NT2/D1 (cell line): ENCODE measurements around the gene PRKCQ.

Experiments used
- DNase-seq: peaks from one replicate; pipeline ENCODE4 v3.0.0-alpha.2; 2011; ENCODE audit warnings: low read depth, low spot score
- H3K27me3 ChIP-seq: 2 replicates; pipeline ENCODE4 v1.6.0; 2011; ENCODE audit warnings: mild to moderate bottlenecking; ENCODE audit not compliant: insufficient read length, insufficient read depth
- H3K36me3 ChIP-seq: 2 replicates; pipeline ENCODE4 v1.6.1; 2011; ENCODE audit warnings: mild to moderate bottlenecking, low read length, mixed read lengths; ENCODE audit not compliant: insufficient read depth, insufficient read length
- H3K4me1 ChIP-seq: 2 replicates; pipeline ENCODE4 v1.5.1; 2011; ENCODE audit not compliant: insufficient read depth, insufficient read length
- H3K4me3 ChIP-seq: 2 replicates; pipeline ENCODE4 v1.5.1; 2011; ENCODE audit warnings: low read depth; ENCODE audit not compliant: insufficient read length
- H3K9ac ChIP-seq: 2 replicates; pipeline ENCODE4 v1.6.0; 2011; ENCODE audit warnings: low read depth; ENCODE audit not compliant: insufficient read length
- H3K9me3 ChIP-seq: 2 replicates; pipeline ENCODE4 v1.5.1; 2011; ENCODE audit warnings: mild to moderate bottlenecking, low read length; ENCODE audit not compliant: insufficient read depth
- SUZ12 ChIP-seq: IDR thresholded peaks from 2 replicates; pipeline ENCODE4 v1.6.1; 2011; ENCODE audit not compliant: insufficient read length, insufficient read depth; ENCODE audit errors: extremely low read depth
- YY1 ChIP-seq: IDR thresholded peaks from 2 replicates; pipeline ENCODE4 v1.6.1; 2011; ENCODE audit not compliant: insufficient read length, insufficient read depth
- ZNF274 ChIP-seq: IDR thresholded peaks from 2 replicates; pipeline ENCODE4 v1.6.1; 2011; ENCODE audit warnings: mild to moderate bottlenecking, low read depth, low read length

Gene PRKCQ

GRCh38 chr10:6602700-6603084, 22.6 kb upstream of the PRKCQ start:
- H3K9ac ChIP-seq = no peak overlapping the region
- no peaks in the 10 kb centered on the region for H3K27me3 ChIP-seq
- TF ChIP-seq SUZ12 (no peak), YY1 (no peak), ZNF274 (no peak)
- no peaks in the 10 kb centered on the region for H3K36me3 ChIP-seq
- peaks cover 2% of the 10 kb centered on the region for H3K4me1 ChIP-seq
- H3K4me3 ChIP-seq = no peak overlapping the region
- no peak for DNase-seq
- H3K9me3 ChIP-seq = no peaks in the 10 kb centered on the region; the same call in 1 of the 2 replicates

GRCh38 chr10:6602026-6602699, 22.1 kb upstream of the PRKCQ start:
- no peaks in the 10 kb centered on the region for H3K27me3 ChIP-seq
- H3K36me3 ChIP-seq = no peaks in the 10 kb centered on the region
- no peak overlapping the region for H3K4me3 ChIP-seq
- no peak overlapping the region for H3K9ac ChIP-seq
- H3K9me3 ChIP-seq = no peaks in the 10 kb centered on the region; the same call in 1 of the 2 replicates
- TF ChIP-seq ZNF274 (no peak), SUZ12 (no peak), YY1 (no peak)
- no peak for DNase-seq
- peaks cover 2% of the 10 kb centered on the region for H3K4me1 ChIP-seq

DNA sequence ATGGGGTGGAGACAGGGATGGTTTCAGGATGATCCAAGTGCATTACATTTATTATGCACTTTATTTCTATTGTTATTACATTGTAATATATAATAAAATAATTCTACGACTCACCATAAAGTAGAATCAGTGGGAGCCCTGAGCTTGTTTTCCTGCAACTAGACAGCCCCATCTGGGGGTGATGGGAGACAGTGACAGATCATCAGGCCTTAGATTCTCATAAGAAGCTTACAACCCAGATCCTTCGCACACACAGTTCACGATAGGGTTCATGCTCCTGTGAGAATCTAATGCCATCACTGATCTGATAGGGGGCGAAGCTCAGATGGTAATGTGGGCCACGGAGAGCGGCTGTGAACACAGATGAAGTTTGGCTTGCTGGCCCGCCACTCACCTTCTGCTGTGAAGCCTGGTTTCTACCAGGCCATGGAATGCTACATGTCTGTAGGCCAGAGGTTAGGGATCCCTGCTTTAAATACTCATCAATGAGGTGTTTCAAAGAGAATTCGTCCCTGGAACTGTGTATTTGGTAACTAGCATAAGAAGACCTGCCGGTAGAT, 21.2 kb upstream of the PRKCQ start:
- TF ChIP-seq SUZ12 = no peak
- TF ChIP-seq ZNF274 = no peak
- TF ChIP-seq YY1 = no peak

GRCh38 chr10:6600224-6600987, 20.3 kb upstream of the PRKCQ start:
- Histone ChIP-seq H3K27me3 (no peaks in the 10 kb centered on the region), H3K4me1 (peaks cover 2% of the 10 kb centered on the region), H3K36me3 (no peaks in the 10 kb centered on the region)

More for the DNA sequence above, 21.2 kb upstream of the PRKCQ start:
- DNase-seq = no peak
- Histone ChIP-seq H3K4me1 (peaks cover 2% of the 10 kb centered on the region), H3K9me3 (no peaks in the 10 kb centered on the region; the same call in 1 of the 2 replicates), H3K4me3 (no peak overlapping the region), H3K36me3 (no peaks in the 10 kb centered on the region), H3K9ac (no peak overlapping the region), H3K27me3 (no peaks in the 10 kb centered on the region)

DNA sequence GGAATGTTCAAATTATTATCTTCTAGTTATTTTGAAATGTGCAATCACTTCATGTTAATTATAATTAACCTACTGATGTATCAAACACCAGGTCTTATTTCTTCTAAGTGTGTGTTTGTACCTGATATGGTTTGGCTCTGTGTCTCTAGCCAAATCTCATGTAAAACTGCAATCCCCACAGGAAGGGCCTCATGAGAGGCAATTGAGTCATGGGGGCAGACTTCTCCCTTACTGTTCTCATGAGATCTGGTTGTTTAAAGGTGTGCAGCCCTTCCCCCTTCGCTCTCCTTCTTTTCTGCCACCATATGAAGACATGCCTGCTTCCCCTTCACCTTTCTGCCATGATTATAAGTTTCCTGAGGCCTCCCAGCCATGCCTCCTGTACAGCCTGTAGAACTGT, 18.6 kb upstream of the PRKCQ start:
- no peak for DNase-seq
- no peak overlapping the region for H3K9ac ChIP-seq
- no peak overlapping the region for H3K4me3 ChIP-seq
- H3K36me3 ChIP-seq = no peaks in the 10 kb centered on the region
- no peaks in the 10 kb centered on the region for H3K27me3 ChIP-seq
- TF ChIP-seq YY1 (no peak), ZNF274 (no peak), SUZ12 (no peak)
- H3K4me1 ChIP-seq = peaks cover 2% of the 10 kb centered on the region
- H3K9me3 ChIP-seq = no peaks in the 10 kb centered on the region; the same call in 1 of the 2 replicates

More at GRCh38 chr10:6600224-6600987, 20.3 kb upstream of the PRKCQ start:
- DNase-seq = no peak
- H3K4me3 ChIP-seq = no peak overlapping the region
- no peak overlapping the region for H3K9ac ChIP-seq
- H3K9me3 ChIP-seq = no peaks in the 10 kb centered on the region; the same call in 1 of the 2 replicates
- TF ChIP-seq SUZ12 (no peak), YY1 (no peak), ZNF274 (no peak)

- H3K4me3 ChIP-seq = no peak overlapping the region
- DNase-seq = no peak
- no peaks in the 10 kb centered on the region for H3K4me1 ChIP-seq
Observed at GRCh38 chr10:6597478-6597877, 17.4 kb upstream of the PRKCQ start.

DNA sequence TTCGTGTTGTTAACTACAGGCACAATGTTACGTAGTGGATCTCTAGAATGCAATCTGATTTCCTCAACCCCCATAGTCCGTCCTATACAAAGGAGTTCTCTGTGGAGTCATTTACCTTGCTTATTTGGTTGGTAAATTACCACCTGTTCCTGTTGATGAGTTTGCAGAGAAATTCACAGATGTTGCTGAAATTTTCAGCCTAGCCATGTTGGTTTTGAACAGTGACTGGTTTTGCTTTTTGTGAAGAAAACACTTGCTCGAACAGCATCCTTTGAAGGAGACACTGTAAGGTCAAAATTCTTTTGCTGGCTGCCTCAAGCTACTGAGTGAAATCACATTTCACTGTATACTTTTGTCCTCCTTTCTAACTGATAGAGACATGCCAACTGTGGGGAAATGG, 15.4 kb upstream of the PRKCQ start:
- Histone ChIP-seq H3K4me1 (no peaks in the 10 kb centered on the region), H3K9ac (no peak overlapping the region), H3K9me3 (no peaks in the 10 kb centered on the region; the same call in 1 of the 2 replicates), H3K4me3 (no peak overlapping the region), H3K27me3 (no peaks in the 10 kb centered on the region), H3K36me3 (no peaks in the 10 kb centered on the region)
- DNase-seq = no peak
- TF ChIP-seq ZNF274 (no peak), YY1 (no peak), SUZ12 (no peak)

More at GRCh38 chr10:6597478-6597877, 17.4 kb upstream of the PRKCQ start:
- Histone ChIP-seq H3K27me3 (no peaks in the 10 kb centered on the region), H3K9ac (no peak overlapping the region), H3K9me3 (no peaks in the 10 kb centered on the region; the same call in 1 of the 2 replicates), H3K36me3 (no peaks in the 10 kb centered on the region)
- no peak for TF ChIP-seq YY1
- TF ChIP-seq ZNF274 = no peak
- no peak for TF ChIP-seq SUZ12
